ENCODE measurements around the gene SAA2. TPM values are rescaled to one million over a fixed set of nuclear protein-coding genes. Genes with fewer than 3 reads are reported as not detected.
A peak's percentile ranks its signal among the peaks of the same experiment; 100 is the strongest.

The SAA2 gene
- total RNA-seq, 1 donor from 2014 or later = not detected

GRCh38 chr11:18230859-18231258 is 17.6 kb downstream of the SAA2 start:
- Histone ChIP-seq H3K27me3 (ENCODE audit: control insufficient read depth, insufficient read depth, low read length) (no peaks in the 10 kb centered on the region), H3K36me3 (ENCODE audit: control insufficient read depth, insufficient read depth, low read length) (no peaks in the 10 kb centered on the region), H3K4me3 (ENCODE audit: low read depth, low read length) (no peak overlapping the region)
- DNase-seq (ENCODE audit: low read depth) = no peak
- no peak for TF ChIP-seq CTCF (IDR thresholded peaks at IDR 0.05; ENCODE audit: insufficient read depth, low read length, severe bottlenecking)
- FAIRE-seq = no peak

GRCh38 chr11:18229501-18229900 is 19.0 kb downstream of the SAA2 start:
- no peak for FAIRE-seq
- no peaks in the 10 kb centered on the region for H3K36me3 ChIP-seq (ENCODE audit: control insufficient read depth, insufficient read depth, low read length)
- no peak for DNase-seq (ENCODE audit: low read depth)
- H3K4me3 ChIP-seq (ENCODE audit: low read depth, low read length) = no peak overlapping the region
- TF ChIP-seq CTCF (IDR thresholded peaks at IDR 0.05; ENCODE audit: insufficient read depth, low read length, severe bottlenecking) = no peak
- no peaks in the 10 kb centered on the region for H3K27me3 ChIP-seq (ENCODE audit: control insufficient read depth, insufficient read depth, low read length)

GRCh38 chr11:18225913-18226312 is 22.6 kb downstream of the SAA2 start:
- TF ChIP-seq CTCF (IDR thresholded peaks at IDR 0.05; ENCODE audit: insufficient read depth, low read length, severe bottlenecking) = no peak
- Histone ChIP-seq H3K36me3 (ENCODE audit: control insufficient read depth, insufficient read depth, low read length) (no peaks in the 10 kb centered on the region), H3K4me3 (ENCODE audit: low read depth, low read length) (no peak overlapping the region), H3K27me3 (ENCODE audit: control insufficient read depth, insufficient read depth, low read length) (no peaks in the 10 kb centered on the region)
- DNase-seq (ENCODE audit: low read depth) (no peak), FAIRE-seq (no peak)

GRCh38 chr11:18223591-18224387 is 24.7 kb downstream of the SAA2 start:
- no peak for TF ChIP-seq CTCF (IDR thresholded peaks at IDR 0.05; ENCODE audit: insufficient read depth, low read length, severe bottlenecking)
- no peaks in the 10 kb centered on the region for H3K27me3 ChIP-seq (ENCODE audit: control insufficient read depth, insufficient read depth, low read length)
- no peak for FAIRE-seq
- DNase-seq (ENCODE audit: low read depth) = no peak
- H3K4me3 ChIP-seq (ENCODE audit: low read depth, low read length) = no peak overlapping the region
- H3K36me3 ChIP-seq (ENCODE audit: control insufficient read depth, insufficient read depth, low read length) = no peaks in the 10 kb centered on the region

GRCh38 chr11:18222814-18223421 is 25.6 kb downstream of the SAA2 start:
- no peaks in the 10 kb centered on the region for H3K36me3 ChIP-seq (ENCODE audit: control insufficient read depth, insufficient read depth, low read length)
- no peak overlapping the region for H3K4me3 ChIP-seq (ENCODE audit: low read depth, low read length)
- TF ChIP-seq CTCF (IDR thresholded peaks at IDR 0.05; ENCODE audit: insufficient read depth, low read length, severe bottlenecking) = no peak
- H3K27me3 ChIP-seq (ENCODE audit: control insufficient read depth, insufficient read depth, low read length) = no peaks in the 10 kb centered on the region
- DNase-seq (ENCODE audit: low read depth) (no peak), FAIRE-seq (peak; percentile 97)
